SK-N-SH (cell line): Measurements from ENCODE around the gene PTK6. TPM values are rescaled to one million over a fixed set of nuclear protein-coding genes. Genes with fewer than 3 reads are reported as not detected.

ENCODE experiments used
- CTCF ChIA-PET: fragments of 300-600, 350-600 bp; formaldehyde crosslinking; extraction: SDS; loops from one replicate; lab custom pipeline; 2021; lab: Yijun Ruan, JAX
- POLR2A ChIA-PET: fragments of 350-600 bp; sonication (Branson Sonifier 250); formaldehyde crosslinking; extraction: SDS; loops from one replicate; lab custom pipeline; 2020; ENCODE audit warnings: antibody characterized with exemption, inconsistent platforms; lab: Yijun Ruan, JAX
- DNase-seq: peaks from one replicate; pipeline ENCODE4 v3.0.0; 2012
- H2AFZ ChIP-seq: fragments of 200-600 bp; sonication (generic); 2 replicates; pipeline ENCODE4 v1.8.1; 2016; ENCODE audit warnings: antibody characterized with exemption, mild to moderate bottlenecking, low read depth
- H3F3A ChIP-seq: fragments of 200-600 bp; sonication (generic); replicated peaks from 2 replicates; pipeline ENCODE3; 2016; ENCODE audit warnings: antibody characterized with exemption, mild to moderate bottlenecking; ENCODE audit not compliant: insufficient read depth
- H3K27ac ChIP-seq, 2 experiments: fragments of 200-500 bp in 1 of 2; fragments of 200-600 bp in 1 of 2; sonication (Bioruptor generic) in 1 of 2; sonication (generic), shearing (Covaris generic) in 1 of 2; 2 replicates each; pipeline versions ENCODE4 v1.5.1 to v1.6.1; 2014 to 2016; ENCODE audit warnings: low read depth in 2 of 2, inconsistent platforms in 1 of 2, low read length in 1 of 2, mild to moderate bottlenecking in 1 of 2, mixed read lengths in 1 of 2
- H3K27me3 ChIP-seq: fragments of 200-600 bp; sonication (generic), shearing (Covaris generic); 2 replicates; pipeline ENCODE4 v1.6.1; 2016; ENCODE audit warnings: mixed run types; ENCODE audit not compliant: insufficient read depth
- H3K36me3 ChIP-seq, 2 experiments: fragments of 200-500 bp in 1 of 2; fragments of 200-600 bp in 1 of 2; sonication (Bioruptor generic) in 1 of 2; sonication (generic) in 1 of 2; replicated peaks in 1 of 2; 2 replicates each; pipeline versions ENCODE3 to v1.5.1; 2014 to 2016; ENCODE audit warnings: low read length in 1 of 2, mild to moderate bottlenecking in 1 of 2; ENCODE audit not compliant: insufficient read depth in 2 of 2, control insufficient read depth in 1 of 2
- H3K4me1 ChIP-seq, 2 experiments: fragments of 200-500 bp in 1 of 2; fragments of 200-600 bp in 1 of 2; sonication (Bioruptor generic) in 1 of 2; sonication (generic), shearing (Covaris generic) in 1 of 2; 2 replicates each; pipeline versions ENCODE4 v1.5.1 to v1.6.1; 2014 to 2016; ENCODE audit warnings: low read depth in 1 of 2, low read length in 1 of 2, mixed run types in 1 of 2; ENCODE audit not compliant: insufficient read depth in 2 of 2, control insufficient read depth in 1 of 2
- H3K4me2 ChIP-seq: fragments of 200-600 bp; sonication (generic), shearing (Covaris generic); 2 replicates; pipeline ENCODE4 v1.6.1; 2017; ENCODE audit warnings: mixed run types
- H3K4me3 ChIP-seq, 2 experiments: fragments of 200-500 bp in 1 of 2; fragments of 200-600 bp in 1 of 2; sonication (Bioruptor generic) in 1 of 2; sonication (generic), shearing (Covaris generic) in 1 of 2; 2 replicates each; pipeline versions ENCODE4 v1.5.1 to v1.8.1; 2014 to 2016; ENCODE audit warnings: low read depth in 2 of 2, inconsistent platforms in 1 of 2, low read length in 1 of 2, mild to moderate bottlenecking in 1 of 2, mixed read lengths in 1 of 2, moderate library complexity in 1 of 2
- H3K79me2 ChIP-seq: fragments of 200-600 bp; sonication (generic); 2 replicates; pipeline ENCODE4 v1.8.1; 2017; ENCODE audit warnings: mild to moderate bottlenecking; ENCODE audit not compliant: insufficient read depth
- H3K9ac ChIP-seq: fragments of 200-600 bp; sonication (generic); 2 replicates; pipeline ENCODE4 v1.6.1; 2017; ENCODE audit warnings: mixed run types
- H3K9me2 ChIP-seq: fragments of 200-600 bp; sonication (generic); 2 replicates; pipeline ENCODE4 v1.6.1; 2017; ENCODE audit warnings: mixed run types
- H3K9me3 ChIP-seq: fragments of 200-600 bp; sonication (generic); 2 replicates; pipeline ENCODE4 v1.6.1; 2017; ENCODE audit warnings: mixed run types, mild to moderate bottlenecking, moderate library complexity
- H4K20me1 ChIP-seq: fragments of 200-600 bp; sonication (generic); 2 replicates; pipeline ENCODE4 v1.6.1; 2017; ENCODE audit warnings: mild to moderate bottlenecking, mixed run types; ENCODE audit not compliant: insufficient read depth
- EZH2phosphoT487 ChIP-seq: fragments of 200-600 bp; sonication (generic); IDR thresholded peaks from 2 replicates; pipeline ENCODE4 v1.6.1; 2017; ENCODE audit warnings: low read depth, mixed run types, mild to moderate bottlenecking, antibody characterized with exemption, moderate library complexity, borderline replicate concordance
- RXRA ChIP-seq: IDR thresholded peaks from 2 replicates; pipeline ENCODE4 v1.4.0; 2012; ENCODE audit warnings: low read depth, mild to moderate bottlenecking, borderline replicate concordance
- SMC3 ChIP-seq: IDR thresholded peaks from 2 replicates; pipeline ENCODE4 v1.6.1; 2012; ENCODE audit warnings: low read depth, low read length, improper control_type of control experiment
- TAF1 ChIP-seq: IDR thresholded peaks from 2 replicates; pipeline ENCODE4 v1.6.1; 2012; ENCODE audit warnings: low read depth, mild to moderate bottlenecking, low read length, moderate library complexity, borderline replicate concordance
- ZBTB33 ChIP-seq: IDR thresholded peaks from 2 replicates; pipeline ENCODE4 v1.4.0; 2012; ENCODE audit warnings: low read depth, borderline replicate concordance
- WGBS: methylation state at CpG from one replicate; pipeline ENCODE4 v1.1.6; 2017; ENCODE audit warnings: low lambda C conversion rate; 5-methylcytosine and 5-hydroxymethylcytosine counted together
- polyA plus RNA-seq, 3 experiments: library from polyadenylated mRNA; depleted of rRNA; stranded (reverse); fragments of >200 nt; gene quantifications; 2 replicates each; pipeline ENCODE4 v1.2.3, GENCODE V29; 2012
- TF ChIP-seq, protein P1 (sequence below): fragments of 150-350 bp; IDR thresholded peaks from 2 replicates; pipeline ENCODE4 v1.6.1; 2017; ENCODE audit warnings: antibody characterized with exemption, low read length, low read depth, borderline replicate concordance
- TF ChIP-seq, protein P2 (sequence below): fragments of 200-600 bp; sonication (generic); IDR thresholded peaks from 2 replicates; pipeline ENCODE4 v1.6.1; 2017; ENCODE audit warnings: antibody characterized with exemption, mild to moderate bottlenecking, moderate library complexity

Gene PTK6
- polyA plus RNA-seq, 1 of the 3 experiments (the other 2 are of a cell fraction) = 0.07 TPM

GRCh38 chr20:63522981-63523611, 14.1 kb downstream of the PTK6 start:
- CTCF ChIA-PET = interaction anchor here (0.8 to 8.7 kb wide), 8 partner anchors 11 to 88 kb away, joined by 3 to 82 read pairs (median 3); partner anchors contain the start of gene PTK6
- no peak overlapping the region for H3K9ac ChIP-seq
- TF ChIP-seq EZH2phosphoT487 (no peak), SMC3 (no peak), TAF1 (no peak), ZBTB33 (no peak), RXRA (no peak)
- TF ChIP-seq, protein P1, sequence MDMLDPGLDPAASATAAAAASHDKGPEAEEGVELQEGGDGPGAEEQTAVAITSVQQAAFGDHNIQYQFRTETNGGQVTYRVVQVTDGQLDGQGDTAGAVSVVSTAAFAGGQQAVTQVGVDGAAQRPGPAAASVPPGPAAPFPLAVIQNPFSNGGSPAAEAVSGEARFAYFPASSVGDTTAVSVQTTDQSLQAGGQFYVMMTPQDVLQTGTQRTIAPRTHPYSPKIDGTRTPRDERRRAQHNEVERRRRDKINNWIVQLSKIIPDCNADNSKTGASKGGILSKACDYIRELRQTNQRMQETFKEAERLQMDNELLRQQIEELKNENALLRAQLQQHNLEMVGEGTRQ = no peak
- TF ChIP-seq, protein P2, sequence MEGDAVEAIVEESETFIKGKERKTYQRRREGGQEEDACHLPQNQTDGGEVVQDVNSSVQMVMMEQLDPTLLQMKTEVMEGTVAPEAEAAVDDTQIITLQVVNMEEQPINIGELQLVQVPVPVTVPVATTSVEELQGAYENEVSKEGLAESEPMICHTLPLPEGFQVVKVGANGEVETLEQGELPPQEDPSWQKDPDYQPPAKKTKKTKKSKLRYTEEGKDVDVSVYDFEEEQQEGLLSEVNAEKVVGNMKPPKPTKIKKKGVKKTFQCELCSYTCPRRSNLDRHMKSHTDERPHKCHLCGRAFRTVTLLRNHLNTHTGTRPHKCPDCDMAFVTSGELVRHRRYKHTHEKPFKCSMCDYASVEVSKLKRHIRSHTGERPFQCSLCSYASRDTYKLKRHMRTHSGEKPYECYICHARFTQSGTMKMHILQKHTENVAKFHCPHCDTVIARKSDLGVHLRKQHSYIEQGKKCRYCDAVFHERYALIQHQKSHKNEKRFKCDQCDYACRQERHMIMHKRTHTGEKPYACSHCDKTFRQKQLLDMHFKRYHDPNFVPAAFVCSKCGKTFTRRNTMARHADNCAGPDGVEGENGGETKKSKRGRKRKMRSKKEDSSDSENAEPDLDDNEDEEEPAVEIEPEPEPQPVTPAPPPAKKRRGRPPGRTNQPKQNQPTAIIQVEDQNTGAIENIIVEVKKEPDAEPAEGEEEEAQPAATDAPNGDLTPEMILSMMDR = no peak
- TF ChIP-seq, all 33 proteins: peak for 0
- DNase-seq = no peak
- Histone ChIP-seq H2AFZ (no peak overlapping the region), H3K36me3 (peaks cover 13 to 19% of the 10 kb centered on the region in 2 experiments), H3F3A (peaks cover 41% of the 10 kb centered on the region), H3K4me3 (no peak overlapping the region), H3K9me2 (no peaks in the 10 kb centered on the region), H3K27me3 (no peaks in the 10 kb centered on the region), H4K20me1 (peaks cover 42% of the 10 kb centered on the region), H3K9me3 (no peaks in the 10 kb centered on the region), H3K4me2 (peak overlapping the region; percentile 41; the same call in 1 of the 2 replicates), H3K79me2 (peaks cover 22% of the 10 kb centered on the region), H3K27ac (no peak overlapping the region), H3K4me1 (peaks cover 4 to 24% of the 10 kb centered on the region in 2 experiments; a peak in 3 of 4 replicates)
- POLR2A ChIA-PET = interaction anchor here (1.4 to 2.2 kb wide), 2 partner anchors 12 to 140 kb away, joined by 3 to 5 read pairs; no protein-coding TSS in a partner anchor
- WGBS = no CpG with 5 or more reads among the region's 11 CpGs
